ENCODE measurements around the gene EEIG1. TPM values are rescaled to one million over a fixed set of nuclear protein-coding genes. Genes with fewer than 3 reads are reported as not detected.

EEIG1 gene
- total RNA-seq, 3 donors from 2014 or later, result 127 to 168 (median 144) TPM

GRCh38 chr9:127990554-127990953, 9.8 kb upstream of the EEIG1 start:
- Histone ChIP-seq H3K4me1 (ENCODE audit: low read depth) (peaks cover 6% of the 10 kb centered on the region), H3K9me3 (no peaks in the 10 kb centered on the region), H3K36me3 (ENCODE audit: low read depth) (no peaks in the 10 kb centered on the region), H3K4me3 (no peak overlapping the region)
- no peak for TF ChIP-seq CTCF (IDR thresholded peaks at IDR 0.05)
- peak; percentile 79 for ATAC-seq
- peak in 1 of 3 donors; percentile 40 for DNase-seq
- intact Hi-C loops (cut with DNase I, micrococcal nuclease), result no loop called here

- DNase-seq (peak in 1 of 3 donors; percentile 42), ATAC-seq (peak; percentile 52)
- H3K36me3 ChIP-seq (ENCODE audit: low read depth), result no peaks in the 10 kb centered on the region
- H3K9me3 ChIP-seq, result no peaks in the 10 kb centered on the region
- H3K4me3 ChIP-seq, result no peak overlapping the region
- H3K4me1 ChIP-seq (ENCODE audit: low read depth), result peaks cover 6% of the 10 kb centered on the region
- intact Hi-C loops (cut with DNase I, micrococcal nuclease), result loop anchor here in 1 of 2 donors (10.0 kb wide), 1 partner anchor 46 kb away; no protein-coding TSS in a partner anchor
- no peak for TF ChIP-seq CTCF (IDR thresholded peaks at IDR 0.05)
Measured at GRCh38 chr9:127989094-127989493, 8.3 kb upstream of the EEIG1 start.

- Histone ChIP-seq H3K36me3 (ENCODE audit: low read depth) (no peaks in the 10 kb centered on the region), H3K4me1 (ENCODE audit: low read depth) (peaks cover 6% of the 10 kb centered on the region), H3K4me3 (no peak overlapping the region), H3K9me3 (no peaks in the 10 kb centered on the region)
- no peak for ATAC-seq
- TF ChIP-seq CTCF (IDR thresholded peaks at IDR 0.05), result no peak
- no peak for DNase-seq
- intact Hi-C loops (cut with DNase I, micrococcal nuclease), result loop anchor here in 1 of 2 donors (10.0 kb wide), 1 partner anchor 48 kb away; no protein-coding TSS in a partner anchor
Measured at GRCh38 chr9:127987103-127987614, 6.4 kb upstream of the EEIG1 start.

GRCh38 chr9:127985011-127985410, 4.2 kb upstream of the EEIG1 start:
- Histone ChIP-seq H3K9me3 (no peaks in the 10 kb centered on the region), H3K4me1 (ENCODE audit: low read depth) (peaks cover 8% of the 10 kb centered on the region), H3K36me3 (ENCODE audit: low read depth) (no peaks in the 10 kb centered on the region), H3K4me3 (no peak overlapping the region)
- intact Hi-C loops (cut with DNase I, micrococcal nuclease), result loop anchor here in 1 of 2 donors (10.0 kb wide), 1 partner anchor 50 kb away; no protein-coding TSS in a partner anchor
- DNase-seq (no peak), ATAC-seq (no peak)
- no peak for TF ChIP-seq CTCF (IDR thresholded peaks at IDR 0.05)

- Histone ChIP-seq H3K4me3 (no peak overlapping the region), H3K9me3 (no peaks in the 10 kb centered on the region), H3K4me1 (ENCODE audit: low read depth) (peaks cover 10% of the 10 kb centered on the region), H3K36me3 (ENCODE audit: low read depth) (no peaks in the 10 kb centered on the region)
- ATAC-seq (no peak), DNase-seq (no peak)
- no peak for TF ChIP-seq CTCF (IDR thresholded peaks at IDR 0.05)
- intact Hi-C loops (cut with DNase I, micrococcal nuclease), result loop anchor here in 1 of 2 donors (10.0 kb wide), 1 partner anchor 51 kb away; no protein-coding TSS in a partner anchor
Measured at GRCh38 chr9:127983847-127984289, 3.1 kb upstream of the EEIG1 start.

All from mucosa of descending colon (tissue), 3 donors.